Esophagus squamous epithelium (tissue), 5 donors: Measurements from ENCODE around the gene TAOK1. TPM values are rescaled to one million over a fixed set of nuclear protein-coding genes. Genes with fewer than 3 reads are reported as not detected.

Source experiments
- DNase-seq: peaks from one replicate; lab custom pipeline; 2025; lab: John Stamatoyannopoulos, UW
- H3K27ac ChIP-seq, 4 donors: fragments of 200-600 bp; sonication (generic); one replicate each; pipeline ENCODE4 v1.5.1; 2016 to 2019; ENCODE audit warnings: mild to moderate bottlenecking in 1 of 4
- H3K27me3 ChIP-seq, 4 donors: fragments of 200-600 bp; sonication (generic); 1 replicate in 3 of 4; 2 replicates in 1 of 4; pipeline versions ENCODE4 v1.5.1 to v1.6.0; 2017 to 2021; ENCODE audit warnings: antibody characterized with exemption in 1 of 4
- H3K36me3 ChIP-seq, 3 donors: fragments of 200-600 bp; sonication (generic); one replicate each; pipeline ENCODE4 v1.5.1; 2016 to 2019
- H3K4me1 ChIP-seq, 3 donors: fragments of 200-600 bp; sonication (generic); one replicate each; pipeline ENCODE4 v1.5.1; 2017 to 2019
- H3K4me3 ChIP-seq, 4 donors: fragments of 200-600 bp; sonication (generic); 1 replicate in 3 of 4; 2 replicates in 1 of 4; pipeline ENCODE4 v1.5.1; 2016 to 2019; ENCODE audit warnings: mild to moderate bottlenecking in 2 of 4, moderate library complexity in 1 of 4
- H3K9me3 ChIP-seq, 3 donors: fragments of 200-600 bp; sonication (generic); one replicate each; pipeline ENCODE4 v1.5.1; 2016 to 2019
- POLR2A ChIP-seq, 4 donors: fragments of 450-650 bp; IDR thresholded peaks; one replicate each; pipeline ENCODE4 v1.6.1; 2017; ENCODE audit warnings: antibody characterized with exemption in 4 of 4, mild to moderate bottlenecking in 4 of 4, moderate library complexity in 3 of 4
- WGBS, 2 donors: methylation state at CpG; one replicate each; pipeline ENCODE4 v1.1.5; 2018; 5-methylcytosine and 5-hydroxymethylcytosine counted together
- intact Hi-C: fragments of 100-400 bp; cut with DNase I; formaldehyde crosslinking; loops from one replicate; pipeline ENCODE4 v1.15.0; 2022
- small RNA-seq, 4 donors: library from RNA; depleted of rRNA; stranded (forward); fragments of <200 nt; gene quantifications; one replicate each; pipeline ENCODE3, GENCODE V24; 2016
- total RNA-seq, 4 donors: library from RNA; depleted of rRNA; stranded (reverse); fragments of >200 nt; gene quantifications; one replicate each; pipeline ENCODE4 v1.1.0, GENCODE V29; 2016
- TF ChIP-seq, protein P1 (sequence below), 6 experiments: fragments of 450-650 bp in 4 of 6; fragments of 200-600 bp in 2 of 6; sonication (generic) in 2 of 6; IDR thresholded peaks; one replicate each; pipeline ENCODE4 v1.5.1; 2016 to 2019; ENCODE audit warnings: antibody characterized with exemption in 6 of 6, mild to moderate bottlenecking in 4 of 6, moderate library complexity in 4 of 6
- donor health status: DM: yes; HTN: yes; CAD: no.

Gene TAOK1
- total RNA-seq, 4 donors from 2014 or later, result 24.9 to 41.4 (median 38.7) TPM

DNA sequence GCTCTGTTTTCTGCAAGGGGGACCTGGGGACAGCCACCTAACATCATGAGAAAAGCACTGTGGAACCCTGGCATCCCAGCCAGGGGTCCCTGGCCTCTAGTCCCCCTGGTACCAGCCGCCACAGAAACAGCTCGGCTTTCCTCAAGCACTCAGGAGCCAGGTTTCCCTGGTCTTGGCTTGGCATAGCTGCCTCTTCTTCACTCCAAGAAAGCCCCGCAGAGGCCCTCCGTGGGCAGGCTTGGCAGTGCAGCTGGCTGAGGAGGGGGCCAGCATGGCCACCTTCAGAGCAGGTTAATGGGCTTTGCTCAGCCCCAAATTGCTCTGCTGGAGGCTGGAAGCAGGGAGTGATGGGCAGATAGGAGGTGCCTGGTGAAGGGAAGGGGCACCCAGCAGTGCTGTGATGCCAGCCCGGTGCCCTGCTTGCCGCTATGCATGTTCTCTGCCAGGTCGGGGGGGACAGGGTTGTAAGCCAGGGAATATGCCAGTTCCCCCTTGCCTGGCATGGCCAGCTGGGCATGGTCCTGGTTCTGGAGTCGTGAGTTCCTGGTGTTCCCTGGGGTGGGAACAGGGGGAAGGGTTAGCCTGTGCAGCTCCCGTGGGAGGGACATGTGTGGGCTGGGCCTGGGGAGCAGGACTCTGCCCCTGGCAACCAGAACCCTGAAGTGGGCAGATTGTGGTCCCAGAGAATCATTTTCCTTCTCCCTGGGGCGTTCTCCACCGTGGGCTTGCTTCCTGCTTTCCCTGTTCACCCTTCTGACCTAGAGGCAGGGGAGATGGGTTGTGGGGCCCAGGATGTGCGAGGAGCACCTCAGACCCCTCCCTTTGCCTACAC lies 206.0 kb downstream of the TAOK1 start:
- Histone ChIP-seq H3K36me3 (no peaks in the 10 kb centered on the region), H3K4me3 (no peak overlapping the region), H3K9me3 (no peaks in the 10 kb centered on the region), H3K27ac (no peak overlapping the region), H3K4me1 (peaks cover 24 to 62% (median 30%) of the 10 kb centered on the region in 3 donors), H3K27me3 (no peaks in the 10 kb centered on the region)
- no peak for TF ChIP-seq POLR2A (IDR thresholded peaks at IDR 0.05)
- TF ChIP-seq, protein P1, sequence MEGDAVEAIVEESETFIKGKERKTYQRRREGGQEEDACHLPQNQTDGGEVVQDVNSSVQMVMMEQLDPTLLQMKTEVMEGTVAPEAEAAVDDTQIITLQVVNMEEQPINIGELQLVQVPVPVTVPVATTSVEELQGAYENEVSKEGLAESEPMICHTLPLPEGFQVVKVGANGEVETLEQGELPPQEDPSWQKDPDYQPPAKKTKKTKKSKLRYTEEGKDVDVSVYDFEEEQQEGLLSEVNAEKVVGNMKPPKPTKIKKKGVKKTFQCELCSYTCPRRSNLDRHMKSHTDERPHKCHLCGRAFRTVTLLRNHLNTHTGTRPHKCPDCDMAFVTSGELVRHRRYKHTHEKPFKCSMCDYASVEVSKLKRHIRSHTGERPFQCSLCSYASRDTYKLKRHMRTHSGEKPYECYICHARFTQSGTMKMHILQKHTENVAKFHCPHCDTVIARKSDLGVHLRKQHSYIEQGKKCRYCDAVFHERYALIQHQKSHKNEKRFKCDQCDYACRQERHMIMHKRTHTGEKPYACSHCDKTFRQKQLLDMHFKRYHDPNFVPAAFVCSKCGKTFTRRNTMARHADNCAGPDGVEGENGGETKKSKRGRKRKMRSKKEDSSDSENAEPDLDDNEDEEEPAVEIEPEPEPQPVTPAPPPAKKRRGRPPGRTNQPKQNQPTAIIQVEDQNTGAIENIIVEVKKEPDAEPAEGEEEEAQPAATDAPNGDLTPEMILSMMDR (IDR thresholded peaks at IDR 0.05), result no peak
- intact Hi-C loops, result no loop called here
- DNase-seq, result no peak
- WGBS, 2 donors, result 81 to 100% methylated on average over 4 to 10 of the region's 12 CpGs

DNA sequence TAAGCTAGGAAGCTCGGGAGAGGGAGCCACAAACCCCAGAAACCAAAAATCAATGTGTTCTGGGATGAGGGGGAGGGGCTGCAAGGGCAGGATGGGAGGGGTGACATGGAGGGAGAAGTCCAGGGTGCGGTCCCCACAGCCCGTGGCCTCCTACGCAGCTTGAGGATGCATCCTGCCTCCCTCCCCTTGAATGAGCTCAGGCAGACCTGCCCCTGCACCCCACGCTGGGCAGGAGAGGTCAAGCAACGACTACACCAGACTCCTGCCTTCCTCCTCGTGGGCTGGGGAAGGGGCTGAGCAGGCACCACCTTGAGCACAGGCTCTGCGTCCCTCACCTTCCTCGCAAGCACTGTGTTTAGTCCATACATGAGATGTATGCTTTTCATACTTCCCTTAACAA lies 206.6 kb downstream of the TAOK1 start:
- intact Hi-C loops, result no loop called here
- Histone ChIP-seq H3K27ac (no peak overlapping the region), H3K9me3 (no peaks in the 10 kb centered on the region), H3K36me3 (no peaks in the 10 kb centered on the region), H3K4me1 (peaks cover 18 to 55% (median 24%) of the 10 kb centered on the region in 3 donors), H3K4me3 (no peak overlapping the region), H3K27me3 (no peaks in the 10 kb centered on the region)
- no peak for TF ChIP-seq POLR2A (IDR thresholded peaks at IDR 0.05)
- TF ChIP-seq, protein P1 (IDR thresholded peaks at IDR 0.05), result no peak
- no peak for DNase-seq
- 33 to 66% methylated on average over 3 to 7 of the region's 9 CpGs for WGBS, 2 donors

DNA sequence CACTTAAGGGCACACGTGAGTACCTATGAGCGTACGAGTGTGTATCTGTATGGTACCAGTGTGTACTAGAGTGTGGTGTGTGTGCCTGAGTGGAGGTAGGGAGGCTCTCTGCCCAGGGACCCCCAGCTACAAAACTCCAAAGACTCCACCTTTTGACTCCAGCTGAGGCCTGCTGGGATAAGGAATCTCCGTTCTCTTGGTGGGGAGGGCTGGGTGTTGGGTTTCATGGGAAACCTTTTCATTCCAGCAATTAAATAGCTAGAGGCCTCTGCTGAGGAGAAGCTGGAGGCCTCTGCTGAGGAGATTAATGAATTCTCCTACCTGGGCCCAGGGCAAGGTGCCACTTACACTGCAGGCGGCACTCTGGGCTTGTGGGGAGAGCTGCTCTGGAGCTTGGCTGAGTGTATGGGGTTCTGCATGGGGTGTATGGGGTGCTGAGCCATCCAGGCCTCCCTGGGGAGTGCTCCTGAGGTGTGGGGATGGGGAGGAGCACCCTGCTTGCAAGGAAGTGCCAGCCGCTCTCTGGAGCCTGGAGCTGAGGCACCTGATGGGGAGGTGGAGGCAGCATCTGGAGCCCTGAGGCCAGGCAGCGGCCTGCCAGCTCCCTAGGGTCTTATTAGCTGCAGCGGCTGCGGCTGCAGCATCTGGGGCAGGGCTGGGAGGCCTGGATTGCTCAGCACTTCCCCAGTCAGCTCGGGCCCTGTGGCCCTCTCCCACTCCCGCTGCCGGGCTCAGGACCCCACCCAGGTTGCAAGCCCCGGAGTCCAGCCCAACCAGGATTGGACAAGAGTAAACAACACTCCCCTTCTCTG lies 207.4 kb downstream of the TAOK1 start:
- H3K4me3 ChIP-seq, result no peak overlapping the region
- intact Hi-C loops, result no loop called here
- no peaks in the 10 kb centered on the region for H3K27me3 ChIP-seq
- TF ChIP-seq, protein P1 (IDR thresholded peaks at IDR 0.05), result no peak
- no peak for TF ChIP-seq POLR2A (IDR thresholded peaks at IDR 0.05)
- DNase-seq, result no peak
- no peaks in the 10 kb centered on the region for H3K36me3 ChIP-seq
- WGBS, 2 donors, result 52 to 67% methylated on average over 3 to 8 of the region's 13 CpGs
- no peaks in the 10 kb centered on the region for H3K9me3 ChIP-seq
- no peak overlapping the region for H3K27ac ChIP-seq
- peaks cover 10 to 48% (median 16%) of the 10 kb centered on the region in 3 donors for H3K4me1 ChIP-seq

Small RNA genes lying within 50 kb of the gene (small RNA-seq; reads per million reads assigned to genes)
- 0 reads per million in 4 donors for gene RNU4-34P
- 0 reads per million in 4 donors for gene RNU6-1034P
- gene RNU6-711P, result 0 reads per million in 4 donors

Other genes starting within 250 kb of the TAOK1 start
- gene MYO18A, start 210.0 kb upstream of the TAOK1 start, total RNA-seq, result 10 to 100 TPM; 44.0 to 74.9 (median 68.5) TPM
- gene CRYBA1, start 143.5 kb upstream of the TAOK1 start, total RNA-seq, result not detected
- gene NUFIP2, start 96.2 kb upstream of the TAOK1 start, total RNA-seq, result 10 to 100 TPM; 20.5 to 33.0 (median 28.4) TPM
- 1 to 10 TPM; 4.3 to 7.2 (median 5.4) TPM for gene ABHD15, start 176.7 kb downstream of the TAOK1 start, total RNA-seq
- 10 to 100 TPM; 11.8 to 34.9 (median 21.8) TPM for gene TP53I13, start 178.3 kb downstream of the TAOK1 start, total RNA-seq
- gene GIT1, start 199.3 kb downstream of the TAOK1 start, total RNA-seq, result 10 to 100 TPM; 24.0 to 45.4 (median 29.6) TPM
- gene ANKRD13B, start 202.8 kb downstream of the TAOK1 start, total RNA-seq, result 10 to 100 TPM in 2 of 4 donors, 1 to 10 TPM in 2; 3.3 to 18.7 (median 10.2) TPM
- gene CORO6, start 232.5 kb downstream of the TAOK1 start, total RNA-seq, result 10 to 100 TPM in 1 of 4 donors, 1 to 10 TPM in 3; 2.0 to 39.9 (median 6.5) TPM